Ovary (tissue), 9 donors: ENCODE data around the gene ANKRD66. TPM values are rescaled to one million over a fixed set of nuclear protein-coding genes. Genes with fewer than 3 reads are reported as not detected.
A peak's percentile ranks its signal among the peaks of the same experiment; 100 is the strongest.

Source experiments
- DNase-seq, 5 donors: peaks; one replicate each; pipeline ENCODE4 v3.0.0-alpha.2; 2019 to 2020
- H3K27ac ChIP-seq, 2 donors: fragments of 200-600 bp; one replicate each; pipeline versions ENCODE4 v1.5.1 to v1.8.0; 2019 to 2022
- H3K27me3 ChIP-seq: fragments of 200-600 bp; one replicate; pipeline ENCODE4 v1.8.0; 2022
- H3K36me3 ChIP-seq: fragments of 200-600 bp; sonication (generic); one replicate; pipeline ENCODE4 v1.5.1; 2019
- H3K4me1 ChIP-seq: one replicate; pipeline ENCODE4 v1.8.1; 2013; ENCODE audit warnings: mild to moderate bottlenecking, moderate library complexity; ENCODE audit not compliant: insufficient read depth
- H3K4me3 ChIP-seq: fragments of 200-600 bp; sonication (generic); one replicate; pipeline ENCODE4 v1.5.1; 2017
- H3K9me3 ChIP-seq, 2 donors: fragments of 200-600 bp in 1 of 2; sonication (generic) in 1 of 2; one replicate each; pipeline versions ENCODE4 v1.5.1 to v1.8.1; 2013 to 2019; ENCODE audit warnings: mild to moderate bottlenecking in 1 of 2, moderate library complexity in 1 of 2
- CTCF ChIP-seq, 3 donors: fragments of 450-650 bp in 2 of 3; fragments of 200-600 bp in 1 of 3; IDR thresholded peaks; one replicate each; pipeline versions ENCODE4 v1.5.1 to v1.8.0; 2016 to 2022; ENCODE audit warnings: antibody characterized with exemption in 3 of 3, mild to moderate bottlenecking in 1 of 3
- EP300 ChIP-seq: sonication (generic); formaldehyde crosslinking; IDR thresholded peaks from one replicate; pipeline ENCODE4 v1.6.1; 2017; ENCODE audit warnings: antibody characterized with exemption
- POLR2A ChIP-seq: fragments of 450-650 bp; IDR thresholded peaks from one replicate; pipeline ENCODE4 v1.6.1; 2017; ENCODE audit warnings: antibody characterized with exemption, mild to moderate bottlenecking, moderate library complexity
- WGBS, 3 donors: extraction: QIAGEN DNeasy Blood & Tissue Kit in 1 of 3; methylation state at CpG; one replicate each; pipeline versions ENCODE4 v1.1.5 to v1.1.7; 2013 to 2017; 5-methylcytosine and 5-hydroxymethylcytosine counted together
- intact Hi-C, 4 donors: fragments of 100-400 bp; cut with DNase I; formaldehyde crosslinking; loops; one replicate each; pipeline versions ENCODE4 v1.11.0 to v1.15.1; 2022 to 2023
- polyA plus RNA-seq, 2 donors: library from polyadenylated mRNA; stranded (reverse); fragments of 200-250 nt in 1 of 2; fragments of 350-450 nt in 1 of 2; fragmentation: Illumina TruSeq in 1 of 2; extraction: RNeasy Lipid Tissue Mini Kit (QIAGEN cat#74804) in 1 of 2; gene quantifications; one replicate each; pipeline ENCODE4 v1.2.3, GENCODE V29; 2013 to 2014
- total RNA-seq, 7 donors: library from RNA; depleted of rRNA in 2 of 7; stranded (reverse); fragments of >200 nt in 2 of 7; fragmentation: NEBNext Ultra II Directional in 3 of 7; extraction: Animal tissue kit (Norgen Biotek cat#: 25700) in 3 of 7; gene quantifications; one replicate each; pipeline versions ENCODE4 v1.1.0 to v1.2.4, GENCODE V29; 2016 to 2023
- donor health status: DM: no; HTN: no; CAD: no; lungs with moderate emphysema.
- donor health status: DM: no; HTN: no; CAD: no.
- donor health status: Bipolar disorder and iron deficiency.
- donor health status: DM: yes; HTN: yes; CAD: no.
- donor health status: DM: no; HTN: no; CAD: no.
- donor health status: DM: yes; HTN: yes; CAD: no.

ANKRD66 gene
- total and polyA plus RNA-seq, 9 donors, result 0.12 to 18.0 (median 0.50) TPM; not detected in 4

- Histone ChIP-seq H3K36me3 (no peaks in the 10 kb centered on the region), H3K9me3 (no peaks in the 10 kb centered on the region), H3K4me1 (peaks cover 9% of the 10 kb centered on the region), H3K27ac (no peak overlapping the region), H3K27me3 (no peaks in the 10 kb centered on the region), H3K4me3 (no peak overlapping the region)
- no peak for DNase-seq
- 62 to 72% (median 63%) methylated on average over 1 of the region's 1 CpG for WGBS, 3 donors
- intact Hi-C loops, result no loop called here
- TF ChIP-seq EP300 (no peak), POLR2A (no peak), CTCF (IDR thresholded peaks at IDR 0.05) (no peak)
These were observed 9.1 kb downstream of the ANKRD66 start for GRCh38 chr6:46755865-46756264.

- Histone ChIP-seq H3K4me1 (peaks cover 9% of the 10 kb centered on the region), H3K4me3 (no peak overlapping the region), H3K9me3 (no peaks in the 10 kb centered on the region), H3K36me3 (no peaks in the 10 kb centered on the region), H3K27ac (peak overlapping the region in 1 of 2 donors; percentile 16), H3K27me3 (no peaks in the 10 kb centered on the region)
- 44 to 49% (median 46%) methylated on average over 7 of the region's 7 CpGs for WGBS, 3 donors
- no peak for DNase-seq
- intact Hi-C loops, result no loop called here
- no peak for TF ChIP-seq EP300
- TF ChIP-seq CTCF (IDR thresholded peaks at IDR 0.05), result no peak
- TF ChIP-seq POLR2A, result no peak
These were observed 9.9 kb downstream of the ANKRD66 start for GRCh38 chr6:46756469-46757213.

GRCh38 chr6:46757214-46757596 lies 10.5 kb downstream of the ANKRD66 start:
- Histone ChIP-seq H3K4me1 (peaks cover 9% of the 10 kb centered on the region), H3K9me3 (no peaks in the 10 kb centered on the region), H3K4me3 (no peak overlapping the region), H3K36me3 (no peaks in the 10 kb centered on the region), H3K27ac (peak overlapping the region in 1 of 2 donors; percentile 16), H3K27me3 (no peaks in the 10 kb centered on the region)
- intact Hi-C loops, result no loop called here
- TF ChIP-seq CTCF (IDR thresholded peaks at IDR 0.05) (no peak), EP300 (no peak), POLR2A (no peak)
- peak in 1 of 5 donors; percentile 15 for DNase-seq
- WGBS, 3 donors, result 50 to 56% (median 52%) methylated on average over 2 of the region's 2 CpGs

GRCh38 chr6:46758960-46759753 lies 12.4 kb downstream of the ANKRD66 start:
- DNase-seq, result no peak
- 91 to 96% (median 94%) methylated on average over 4 of the region's 4 CpGs for WGBS, 3 donors
- H3K36me3 ChIP-seq, result no peaks in the 10 kb centered on the region
- peaks cover 13% of the 10 kb centered on the region for H3K4me1 ChIP-seq
- H3K9me3 ChIP-seq, result no peaks in the 10 kb centered on the region
- TF ChIP-seq EP300 (no peak), POLR2A (no peak), CTCF (IDR thresholded peaks at IDR 0.05) (no peak)
- intact Hi-C loops, result no loop called here
- H3K27me3 ChIP-seq, result no peaks in the 10 kb centered on the region
- H3K4me3 ChIP-seq, result no peak overlapping the region
- no peak overlapping the region for H3K27ac ChIP-seq
